ENCODE measurements around the gene HCAR2. TPM values are rescaled to one million over a fixed set of nuclear protein-coding genes. Genes with fewer than 3 reads are reported as not detected.
"Not testable (repeated sequence)": the region's sequence is repeated elsewhere in the genome, so short reads cannot be mapped to it uniquely, and the experiment has no call there.

Gene HCAR2
- total RNA-seq, 1 experiment from 2014 or later: not detected

- no peak for DNase-seq (ENCODE audit: low read depth in 1 of 2, low spot score in 2 of 2)
- peaks cover 11% of the 10 kb centered on the region for H3K4me1 ChIP-seq (replicated peaks)
- no peaks in the 10 kb centered on the region for H3K27me3 ChIP-seq (replicated peaks)
- H3K9me3 ChIP-seq (replicated peaks): no peaks in the 10 kb centered on the region
- H3K4me3 ChIP-seq: no peak overlapping the region
- H3K36me3 ChIP-seq: no peaks in the 10 kb centered on the region
- no peak overlapping the region for H3K27ac ChIP-seq
These were observed 37.4 kb downstream of the HCAR2 start for GRCh38 chr12:122665759-122666158.

- Histone ChIP-seq H3K4me1 (replicated peaks) (peaks cover 11% of the 10 kb centered on the region), H3K4me3 (no peak overlapping the region), H3K9me3 (replicated peaks) (no peaks in the 10 kb centered on the region), H3K36me3 (no peaks in the 10 kb centered on the region), H3K27me3 (replicated peaks) (no peaks in the 10 kb centered on the region), H3K27ac (no peak overlapping the region)
- no peak for DNase-seq (ENCODE audit: low read depth in 1 of 2, low spot score in 2 of 2)
These were observed 37.8 kb downstream of the HCAR2 start for GRCh38 chr12:122665349-122665748.

GRCh38 chr12:122661938-122662337 is 41.2 kb downstream of the HCAR2 start:
- H3K27ac ChIP-seq: no peak overlapping the region
- H3K9me3 ChIP-seq (replicated peaks): no peaks in the 10 kb centered on the region
- H3K27me3 ChIP-seq (replicated peaks): no peaks in the 10 kb centered on the region
- H3K4me1 ChIP-seq (replicated peaks): peaks cover 7% of the 10 kb centered on the region
- H3K36me3 ChIP-seq: no peaks in the 10 kb centered on the region
- no peak overlapping the region for H3K4me3 ChIP-seq
- no peak for DNase-seq (ENCODE audit: low read depth in 1 of 2, low spot score in 2 of 2)

- peaks cover 5% of the 10 kb centered on the region for H3K4me1 ChIP-seq (replicated peaks)
- no peak overlapping the region for H3K27ac ChIP-seq
- H3K36me3 ChIP-seq: no peaks in the 10 kb centered on the region
- DNase-seq (ENCODE audit: low read depth in 1 of 2, low spot score in 2 of 2): no peak
- H3K4me3 ChIP-seq: no peak overlapping the region
- H3K27me3 ChIP-seq (replicated peaks): no peaks in the 10 kb centered on the region
- no peaks in the 10 kb centered on the region for H3K9me3 ChIP-seq (replicated peaks)
These were observed 41.9 kb downstream of the HCAR2 start for GRCh38 chr12:122661246-122661645.

GRCh38 chr12:122659579-122659978 is 43.6 kb downstream of the HCAR2 start:
- H3K27me3 ChIP-seq (replicated peaks): no peaks in the 10 kb centered on the region
- DNase-seq (ENCODE audit: low read depth in 1 of 2, low spot score in 2 of 2): no peak
- H3K4me1 ChIP-seq (replicated peaks): peaks cover 5% of the 10 kb centered on the region
- H3K4me3 ChIP-seq: no peak overlapping the region
- H3K9me3 ChIP-seq (replicated peaks): no peaks in the 10 kb centered on the region
- no peaks in the 10 kb centered on the region for H3K36me3 ChIP-seq
- no peak overlapping the region for H3K27ac ChIP-seq

GRCh38 chr12:122656298-122656697 is 46.9 kb downstream of the HCAR2 start:
- H3K36me3 ChIP-seq: no peaks in the 10 kb centered on the region
- H3K4me3 ChIP-seq: no peak overlapping the region
- no peaks in the 10 kb centered on the region for H3K27me3 ChIP-seq (replicated peaks)
- H3K27ac ChIP-seq: no peak overlapping the region
- H3K9me3 ChIP-seq (replicated peaks): no peaks in the 10 kb centered on the region
- peaks cover 6% of the 10 kb centered on the region for H3K4me1 ChIP-seq (replicated peaks)
- no peak for DNase-seq (ENCODE audit: low read depth in 1 of 2, low spot score in 2 of 2)

- not testable (repeated sequence) for H3K27me3 ChIP-seq (replicated peaks); H3K36me3 ChIP-seq; DNase-seq (ENCODE audit: low read depth in 1 of 2, low spot score in 2 of 2); H3K4me3 ChIP-seq; H3K27ac ChIP-seq; H3K9me3 ChIP-seq (replicated peaks)
- H3K4me1 ChIP-seq (replicated peaks): peaks cover 14% of the 10 kb centered on the region
These were observed 49.9 kb downstream of the HCAR2 start for GRCh38 chr12:122653291-122653690.

- Histone ChIP-seq H3K4me1 (replicated peaks) (peaks cover 24% of the 10 kb centered on the region), H3K27ac (no peak overlapping the region), H3K4me3 (no peak overlapping the region), H3K9me3 (replicated peaks) (no peaks in the 10 kb centered on the region), H3K27me3 (replicated peaks) (no peaks in the 10 kb centered on the region), H3K36me3 (no peaks in the 10 kb centered on the region)
- no peak for DNase-seq (ENCODE audit: low read depth in 1 of 2, low spot score in 2 of 2)
These were observed 51.5 kb downstream of the HCAR2 start for GRCh38 chr12:122651520-122652224.

Other genes with a start within 250 kb of the HCAR2 start
- gene ZCCHC8, start 202.4 kb downstream of the HCAR2 start, total RNA-seq (2014; rRNA removed; shearing (Covaris generic)): 15.2 and 22.3 TPM in 2 replicates
- gene RSRC2, start 176.4 kb downstream of the HCAR2 start, total RNA-seq (2014; rRNA removed; shearing (Covaris generic)): 60.8 and 77.4 TPM in 2 replicates
- gene KNTC1, start 176.1 kb downstream of the HCAR2 start, total RNA-seq (2014; rRNA removed; shearing (Covaris generic)): 60.2 and 94.3 TPM in 2 replicates
- not detected in 2 replicates for gene HCAR3, start 13.5 kb upstream of the HCAR2 start, total RNA-seq (2014; rRNA removed; shearing (Covaris generic))
- not detected in 2 replicates for gene HCAR1, start 27.5 kb upstream of the HCAR2 start, total RNA-seq (2014; rRNA removed; shearing (Covaris generic))
- 57.4 and 62.2 TPM in 2 replicates for gene DENR, start 49.5 kb upstream of the HCAR2 start, total RNA-seq (2014; rRNA removed; shearing (Covaris generic))
- gene CCDC62, start 71.2 kb upstream of the HCAR2 start, total RNA-seq (2014; rRNA removed; shearing (Covaris generic)): 0.78 and 1.2 TPM in 2 replicates
- 14.7 and 21.7 TPM in 2 replicates for gene HIP1R, start 132.1 kb upstream of the HCAR2 start, total RNA-seq (2014; rRNA removed; shearing (Covaris generic))
- gene VPS37B, start 192.8 kb upstream of the HCAR2 start, total RNA-seq (2014; rRNA removed; shearing (Covaris generic)): 11.9 and 31.5 TPM in 2 replicates

Measured in SJSA1 (cell line).